OCI-LY7 (cell line): ENCODE data around the gene ACACA. TPM values are rescaled to one million over a fixed set of nuclear protein-coding genes. Genes with fewer than 3 reads are reported as not detected.

ENCODE experiments used
- BruUV-seq: library from RNA; stranded (reverse); fragments of 400-500 nt; replicated peaks from 2 replicates; lab custom pipeline; 2021; lab: Mats Ljungman, UMichigan
- CTCF ChIA-PET: fragments of 300-600 bp; sonication (Branson Sonifier 250); formaldehyde crosslinking; loops from one replicate; lab custom pipeline; 2022; ENCODE audit warnings: antibody characterized with exemption; ENCODE audit not compliant: unreplicated experiment; lab: Charles Lee
- POLR2A ChIA-PET: fragments of 300-600 bp; sonication (Branson Sonifier 250); formaldehyde crosslinking; loops from one replicate; lab custom pipeline; 2022; ENCODE audit warnings: antibody characterized with exemption; lab: Charles Lee
- DNase-seq: peaks from one replicate; pipeline ENCODE4 v3.0.0-alpha.2; 2015; ENCODE audit warnings: low spot score
- H2AFZ ChIP-seq: fragments of 200-600 bp; sonication (generic), shearing (Covaris generic); 2 replicates; pipeline ENCODE4 v1.6.1; 2014; ENCODE audit warnings: mild to moderate bottlenecking, antibody characterized with exemption, low read length, moderate library complexity
- H3K27ac ChIP-seq: fragments of 200-600 bp; sonication (generic); 2 replicates; pipeline ENCODE4 v1.5.1; 2014; ENCODE audit warnings: mixed run types, low read depth, mild to moderate bottlenecking, moderate library complexity, low read length, inconsistent platforms; ENCODE audit not compliant: poor library complexity, severe bottlenecking
- H3K36me3 ChIP-seq: fragments of 200-600 bp; sonication (generic); 2 replicates; pipeline ENCODE4 v1.6.1; 2014; ENCODE audit warnings: mild to moderate bottlenecking, antibody characterized with exemption, low read length, moderate library complexity, mixed read lengths; ENCODE audit not compliant: insufficient read depth
- H3K4me1 ChIP-seq: fragments of 200-600 bp; sonication (generic); 2 replicates; pipeline ENCODE4 v1.5.1; 2014; ENCODE audit warnings: mild to moderate bottlenecking, low read length; ENCODE audit not compliant: insufficient read depth, poor library complexity, severe bottlenecking
- H3K4me2 ChIP-seq: fragments of 200-600 bp; sonication (generic); 2 replicates; pipeline ENCODE4 v1.6.1; 2014; ENCODE audit warnings: mild to moderate bottlenecking, low read length
- H3K4me3 ChIP-seq: fragments of 200-600 bp; sonication (generic); 2 replicates; pipeline ENCODE4 v1.5.1; 2014; ENCODE audit warnings: mild to moderate bottlenecking, low read depth, low read length; ENCODE audit not compliant: poor library complexity, severe bottlenecking
- H3K79me2 ChIP-seq: fragments of 200-600 bp; sonication (generic); 2 replicates; pipeline ENCODE4 v1.6.1; 2016; ENCODE audit warnings: low read depth, mild to moderate bottlenecking, low read length, moderate library complexity, mixed read lengths; ENCODE audit not compliant: insufficient read depth
- H3K9me2 ChIP-seq: fragments of 200-600 bp; sonication (generic); 2 replicates; pipeline ENCODE4 v1.6.1; 2016; ENCODE audit warnings: mild to moderate bottlenecking, low read length, mixed read lengths; ENCODE audit not compliant: insufficient read depth
- H3K9me3 ChIP-seq: fragments of 200-600 bp; sonication (generic); 2 replicates; pipeline ENCODE4 v1.6.1; 2014; ENCODE audit warnings: mild to moderate bottlenecking, mixed run types, low read length, mixed read lengths
- H4K20me1 ChIP-seq: fragments of 200-600 bp; sonication (generic); 2 replicates; pipeline ENCODE4 v1.6.1; 2014; ENCODE audit warnings: mild to moderate bottlenecking, antibody characterized with exemption, low read length, moderate library complexity, mixed read lengths; ENCODE audit not compliant: insufficient read depth
- EZH2phosphoT487 ChIP-seq: fragments of 200-600 bp; sonication (generic); IDR thresholded peaks from 2 replicates; pipeline ENCODE4 v1.6.1; 2018; ENCODE audit warnings: low read depth, borderline replicate concordance, mild to moderate bottlenecking, mixed run types, antibody characterized with exemption, low read length, moderate library complexity, mixed read lengths
- intact Hi-C: fragments of 100-400 bp; cut with micrococcal nuclease; formaldehyde crosslinking; loops from one replicate; pipeline ENCODE4 v1.10.0; 2022; ENCODE audit not compliant: unreplicated experiment
- total RNA-seq, 2 experiments: library from RNA; depleted of rRNA in 1 of 2; stranded (reverse); fragments of >200 nt in 1 of 2; shearing (Covaris generic) in 1 of 2; gene quantifications; 2 replicates each; pipeline ENCODE4 v1.2.3, GENCODE V29; 2014 to 2022
- TF ChIP-seq, protein P1 (sequence below): fragments of 200-600 bp; sonication (generic); conservative IDR thresholded peaks from 2 replicates; pipeline ENCODE4 v1.5.1; 2014; ENCODE audit warnings: mild to moderate bottlenecking, antibody characterized with exemption, low read length, moderate library complexity, mixed read lengths

The ACACA gene
- total RNA-seq, 2 experiments from 2014 or later: 32.1 to 98.3 TPM

- peaks cover 58% of the 10 kb centered on the region; the same call in 1 of the 2 replicates for H3K36me3 ChIP-seq
- H3K4me3 ChIP-seq: no peak overlapping the region
- no peaks in the 10 kb centered on the region for H4K20me1 ChIP-seq
- no peak overlapping the region for H2AFZ ChIP-seq
- DNase-seq: no peak
- POLR2A ChIA-PET: no interaction called here
- no peak overlapping the region for H3K27ac ChIP-seq
- no peaks in the 10 kb centered on the region for H3K79me2 ChIP-seq
- BruUV-seq: no TSS peak
- H3K4me2 ChIP-seq: no peak overlapping the region
- intact Hi-C loops: no loop called here
- H3K9me2 ChIP-seq: no peaks in the 10 kb centered on the region
- no peaks in the 10 kb centered on the region for H3K9me3 ChIP-seq
- CTCF ChIA-PET: no interaction called here
- no peaks in the 10 kb centered on the region for H3K4me1 ChIP-seq
- TF ChIP-seq, protein P1, sequence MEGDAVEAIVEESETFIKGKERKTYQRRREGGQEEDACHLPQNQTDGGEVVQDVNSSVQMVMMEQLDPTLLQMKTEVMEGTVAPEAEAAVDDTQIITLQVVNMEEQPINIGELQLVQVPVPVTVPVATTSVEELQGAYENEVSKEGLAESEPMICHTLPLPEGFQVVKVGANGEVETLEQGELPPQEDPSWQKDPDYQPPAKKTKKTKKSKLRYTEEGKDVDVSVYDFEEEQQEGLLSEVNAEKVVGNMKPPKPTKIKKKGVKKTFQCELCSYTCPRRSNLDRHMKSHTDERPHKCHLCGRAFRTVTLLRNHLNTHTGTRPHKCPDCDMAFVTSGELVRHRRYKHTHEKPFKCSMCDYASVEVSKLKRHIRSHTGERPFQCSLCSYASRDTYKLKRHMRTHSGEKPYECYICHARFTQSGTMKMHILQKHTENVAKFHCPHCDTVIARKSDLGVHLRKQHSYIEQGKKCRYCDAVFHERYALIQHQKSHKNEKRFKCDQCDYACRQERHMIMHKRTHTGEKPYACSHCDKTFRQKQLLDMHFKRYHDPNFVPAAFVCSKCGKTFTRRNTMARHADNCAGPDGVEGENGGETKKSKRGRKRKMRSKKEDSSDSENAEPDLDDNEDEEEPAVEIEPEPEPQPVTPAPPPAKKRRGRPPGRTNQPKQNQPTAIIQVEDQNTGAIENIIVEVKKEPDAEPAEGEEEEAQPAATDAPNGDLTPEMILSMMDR: no peak
- TF ChIP-seq EZH2phosphoT487: no peak
Observed at GRCh38 chr17:37037590-37038155, 369.0 kb downstream of the ACACA start.

Other genes with a start within 250 kb of the ACACA start
- not detected in 2 replicates for gene C17orf78, start 30.9 kb downstream of the ACACA start, total RNA-seq (2014; rRNA removed; shearing (Covaris generic))
- not detected in 2 replicates for gene C17orf78, start 30.9 kb downstream of the ACACA start, total RNA-seq (2022)
- gene TADA2A, start 50 bp upstream of the ACACA start, total RNA-seq (2014; rRNA removed; shearing (Covaris generic)): 35.8 and 53.5 TPM in 2 replicates
- 44.5 and 46.3 TPM in 2 replicates for gene TADA2A, start 50 bp upstream of the ACACA start, total RNA-seq (2022)
- 21.2 and 21.5 TPM in 2 replicates for gene DUSP14, start 83.1 kb upstream of the ACACA start, total RNA-seq (2014; rRNA removed; shearing (Covaris generic))
- 11.0 and 12.2 TPM in 2 replicates for gene DUSP14, start 83.1 kb upstream of the ACACA start, total RNA-seq (2022)
- 39.6 and 46.5 TPM in 2 replicates for gene SYNRG, start 202.6 kb upstream of the ACACA start, total RNA-seq (2014; rRNA removed; shearing (Covaris generic))
- gene SYNRG, start 202.6 kb upstream of the ACACA start, total RNA-seq (2022): 132 and 146 TPM in 2 replicates
- 14.2 and 18.1 TPM in 2 replicates for gene DDX52, start 236.6 kb upstream of the ACACA start, total RNA-seq (2014; rRNA removed; shearing (Covaris generic))
- gene DDX52, start 236.6 kb upstream of the ACACA start, total RNA-seq (2022): 30.6 and 35.2 TPM in 2 replicates